ENCODE measurements around the gene SLC22A23.

The SLC22A23 gene

DNA sequence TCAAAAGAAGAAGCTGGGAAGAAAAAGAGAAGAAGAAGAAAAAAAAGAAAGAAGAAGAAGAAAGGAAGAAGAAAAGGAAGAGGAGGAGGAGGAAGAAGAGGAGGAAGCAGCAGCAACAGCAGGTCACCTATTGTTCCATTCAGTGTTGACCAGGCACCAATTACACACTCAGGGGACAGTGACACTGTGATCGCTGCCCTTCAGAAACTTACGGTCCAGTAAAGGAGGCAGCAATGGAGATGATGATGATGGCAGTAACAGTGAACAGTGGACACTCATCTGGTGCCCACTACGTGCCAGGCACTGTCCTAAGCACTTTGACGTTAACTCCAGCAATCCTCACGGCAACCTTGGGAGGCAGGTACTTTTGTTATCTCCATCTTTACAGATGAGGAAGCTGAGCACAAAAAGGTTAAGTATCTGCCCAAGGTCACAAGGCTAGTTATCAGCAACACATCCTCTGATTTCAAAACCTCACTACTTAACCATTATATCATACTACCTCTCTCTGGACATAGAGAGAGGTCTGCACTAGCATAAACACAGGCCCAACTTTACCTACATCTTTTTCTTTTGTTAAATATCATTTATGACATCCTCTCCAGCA is 83.2 kb downstream of the SLC22A23 start:
- no peak for DNase-seq (ENCODE audit: low read depth, low spot score)
- H3K4me3 ChIP-seq: peak overlapping the region; percentile 46
- no peak overlapping the region for H3K27ac ChIP-seq
- no peaks in the 10 kb centered on the region for H3K9me3 ChIP-seq (ENCODE audit: low read depth, low read length)
- H3K36me3 ChIP-seq (ENCODE audit: insufficient read depth, low read length): no peaks in the 10 kb centered on the region
- H3K9ac ChIP-seq (ENCODE audit: insufficient read length): no peak overlapping the region
- TF ChIP-seq EZH2 (IDR thresholded peaks at IDR 0.05) (no peak), FOXP2 (optimal IDR thresholded peaks at IDR 0.05; ENCODE audit: control extremely low read depth, extremely low read length, insufficient read depth) (no peak), POLR2AphosphoS5 (IDR thresholded peaks at IDR 0.05; ENCODE audit: borderline replicate concordance, low read depth, low read length) (no peak)

DNA sequence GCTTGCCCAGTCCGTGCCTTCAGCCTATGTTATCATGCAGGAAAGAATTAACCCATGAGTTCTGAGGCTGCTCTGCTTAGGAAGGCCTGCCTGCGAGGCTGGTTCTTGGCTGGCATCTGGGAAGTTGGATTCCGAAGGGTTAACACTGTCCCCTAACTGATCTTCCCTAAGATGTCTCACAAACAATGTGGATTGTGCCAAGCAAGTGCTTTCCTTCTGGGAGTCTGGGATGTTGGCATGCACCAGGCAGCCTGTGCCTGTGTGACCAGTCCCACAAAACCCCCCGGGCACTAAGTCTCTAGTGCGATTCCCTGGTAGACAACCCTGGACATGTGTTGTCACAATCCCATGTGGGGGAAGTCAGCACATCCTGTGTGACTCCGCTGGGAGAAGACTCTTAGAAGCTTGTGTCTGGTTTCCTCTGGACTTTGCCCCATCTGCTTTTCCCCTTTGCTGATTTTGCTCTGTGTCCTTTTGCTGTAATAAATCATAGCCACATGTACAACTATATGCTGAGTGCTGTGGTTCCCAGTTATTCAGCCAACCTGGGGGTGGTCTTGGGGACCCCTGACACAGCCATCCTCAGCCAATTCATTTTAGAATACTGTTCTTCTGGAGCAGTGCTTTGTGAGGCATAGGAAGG is 83.8 kb downstream of the SLC22A23 start:
- Histone ChIP-seq H3K9me3 (ENCODE audit: low read depth, low read length) (no peaks in the 10 kb centered on the region), H3K4me3 (peak overlapping the region; percentile 46), H3K36me3 (ENCODE audit: insufficient read depth, low read length) (no peaks in the 10 kb centered on the region), H3K9ac (ENCODE audit: insufficient read length) (no peak overlapping the region), H3K27ac (no peak overlapping the region)
- TF ChIP-seq EZH2 (IDR thresholded peaks at IDR 0.05): no peak
- no peak for TF ChIP-seq FOXP2 (optimal IDR thresholded peaks at IDR 0.05; ENCODE audit: control extremely low read depth, extremely low read length, insufficient read depth)
- TF ChIP-seq POLR2AphosphoS5 (IDR thresholded peaks at IDR 0.05; ENCODE audit: borderline replicate concordance, low read depth, low read length): no peak
- no peak for DNase-seq (ENCODE audit: low read depth, low spot score)

DNA sequence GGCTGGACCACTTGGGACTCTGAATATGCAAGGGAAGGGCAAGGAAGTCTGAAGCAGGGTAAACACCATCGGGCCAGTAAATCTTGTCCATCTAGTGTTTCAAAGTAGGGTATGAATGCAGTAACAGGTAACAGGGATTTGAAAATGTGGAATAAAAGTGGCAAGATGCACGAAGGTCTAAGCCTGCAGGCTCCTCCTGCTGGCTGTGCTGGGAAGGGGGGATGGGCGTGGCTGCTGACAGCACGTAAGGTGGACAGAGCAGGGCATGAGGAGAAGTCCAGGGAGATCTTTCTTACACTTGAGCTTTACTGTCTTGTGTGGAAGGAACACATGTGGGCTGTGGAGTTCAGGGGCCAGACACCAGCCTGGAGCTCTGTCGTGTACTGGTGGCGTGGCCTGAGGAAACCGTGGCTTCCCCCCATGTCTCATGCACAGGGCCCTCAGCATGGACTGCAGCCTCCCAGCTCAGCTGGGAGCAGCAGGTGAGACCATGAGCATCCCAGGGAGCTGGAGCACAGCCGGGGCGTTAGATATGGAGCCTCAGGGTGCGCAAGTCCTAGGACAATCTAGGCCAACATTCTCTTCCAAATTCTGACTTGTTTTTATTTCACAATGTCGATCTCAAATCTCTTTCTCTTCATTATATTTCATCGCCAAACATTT is 84.5 kb downstream of the SLC22A23 start:
- TF ChIP-seq POLR2AphosphoS5 (IDR thresholded peaks at IDR 0.05; ENCODE audit: borderline replicate concordance, low read depth, low read length) (no peak), FOXP2 (optimal IDR thresholded peaks at IDR 0.05; ENCODE audit: control extremely low read depth, extremely low read length, insufficient read depth) (no peak), EZH2 (IDR thresholded peaks at IDR 0.05) (no peak)
- H3K36me3 ChIP-seq (ENCODE audit: insufficient read depth, low read length): no peaks in the 10 kb centered on the region
- H3K27ac ChIP-seq: no peak overlapping the region
- no peak for DNase-seq (ENCODE audit: low read depth, low spot score)
- no peak overlapping the region for H3K9ac ChIP-seq (ENCODE audit: insufficient read length)
- H3K4me3 ChIP-seq: no peak overlapping the region; the same call in 1 of the 2 replicates
- H3K9me3 ChIP-seq (ENCODE audit: low read depth, low read length): no peaks in the 10 kb centered on the region

DNA sequence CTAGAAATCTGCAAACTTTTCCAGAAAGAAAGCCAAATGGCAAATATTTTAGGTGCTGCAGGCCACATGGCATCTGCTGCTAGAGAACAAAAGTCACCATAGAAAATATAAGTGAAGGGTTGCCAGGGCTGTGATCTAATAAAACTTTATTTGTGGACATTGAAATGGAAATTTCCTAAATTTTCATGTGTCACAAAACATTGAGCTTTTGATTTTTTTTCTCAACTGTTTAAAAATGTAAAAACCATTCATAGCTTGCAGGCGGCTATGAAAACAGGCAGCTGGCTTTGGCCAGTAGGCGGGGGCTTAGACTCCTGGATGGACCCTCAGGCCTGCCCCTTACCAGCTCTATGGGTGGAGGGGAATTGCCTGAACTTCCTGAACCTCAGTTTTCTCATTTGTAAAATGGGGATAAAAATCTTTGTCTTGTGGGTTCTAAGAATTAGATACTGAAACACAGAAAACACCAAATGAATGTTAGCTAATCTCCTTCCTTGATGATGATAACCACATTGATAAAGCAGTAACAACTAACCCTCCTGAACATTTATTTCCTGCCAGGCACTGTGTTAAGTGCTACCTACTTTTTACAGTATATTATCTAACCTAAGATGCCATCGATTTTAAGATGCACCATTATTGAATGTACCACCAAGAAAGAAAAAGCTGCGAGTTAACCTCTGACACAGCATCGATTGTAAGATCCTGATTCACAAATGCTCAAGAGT is 85.5 kb downstream of the SLC22A23 start:
- H3K27ac ChIP-seq: no peak overlapping the region

DNA sequence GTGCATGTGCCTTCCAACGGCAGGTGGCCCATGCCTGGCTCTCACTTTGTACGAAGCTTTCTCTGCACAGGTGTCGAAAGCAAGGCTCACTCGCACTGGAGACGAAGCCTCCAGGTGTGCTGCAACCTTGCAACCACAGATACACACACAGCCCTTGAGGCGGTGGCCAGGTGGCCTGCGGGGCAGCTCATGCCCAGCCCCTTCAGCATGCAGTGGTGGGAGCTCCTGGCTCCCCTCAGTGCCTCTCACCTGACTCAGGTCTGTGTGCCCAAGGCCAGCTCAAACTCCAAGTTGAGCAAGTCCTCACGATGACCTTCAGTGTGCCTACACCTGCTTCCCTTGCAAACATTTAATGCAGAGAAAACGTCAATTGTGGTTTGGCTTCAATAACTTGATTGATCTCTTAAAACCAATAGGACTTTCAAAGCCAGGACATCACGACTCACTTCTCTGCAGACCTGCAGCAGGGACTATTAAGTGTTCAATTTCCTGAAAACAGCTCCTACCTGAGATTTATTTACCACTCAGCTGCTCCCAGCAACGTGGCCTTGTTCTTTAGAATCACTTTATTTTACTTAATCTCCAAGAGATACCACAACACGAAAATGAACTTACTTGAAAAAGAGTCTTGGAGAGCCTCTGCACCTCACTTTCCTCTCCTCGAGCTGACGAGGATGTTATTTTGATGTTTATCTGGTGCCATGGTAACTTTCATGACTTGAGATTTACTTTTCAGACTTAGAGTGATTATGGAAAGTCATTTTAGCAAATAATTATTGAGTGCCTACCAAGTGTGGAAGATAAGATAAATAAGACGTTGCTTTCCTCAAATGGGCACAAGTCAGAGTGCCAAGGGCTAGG is 86.3 kb downstream of the SLC22A23 start:
- DNase-seq (ENCODE audit: low read depth, low spot score): no peak
- Histone ChIP-seq H3K27ac (no peak overlapping the region), H3K4me3 (no peak overlapping the region), H3K36me3 (ENCODE audit: insufficient read depth, low read length) (no peaks in the 10 kb centered on the region), H3K9me3 (ENCODE audit: low read depth, low read length) (no peaks in the 10 kb centered on the region), H3K9ac (ENCODE audit: insufficient read length) (no peak overlapping the region)
- no peak for TF ChIP-seq EZH2 (IDR thresholded peaks at IDR 0.05)
- TF ChIP-seq POLR2AphosphoS5 (IDR thresholded peaks at IDR 0.05; ENCODE audit: borderline replicate concordance, low read depth, low read length): no peak
- no peak for TF ChIP-seq FOXP2 (optimal IDR thresholded peaks at IDR 0.05; ENCODE audit: control extremely low read depth, extremely low read length, insufficient read depth)

More for the DNA sequence above, 85.5 kb downstream of the SLC22A23 start:
- no peaks in the 10 kb centered on the region for H3K36me3 ChIP-seq (ENCODE audit: insufficient read depth, low read length)
- no peak overlapping the region for H3K9ac ChIP-seq (ENCODE audit: insufficient read length)
- H3K9me3 ChIP-seq (ENCODE audit: low read depth, low read length): no peaks in the 10 kb centered on the region
- TF ChIP-seq POLR2AphosphoS5 (IDR thresholded peaks at IDR 0.05; ENCODE audit: borderline replicate concordance, low read depth, low read length): no peak
- TF ChIP-seq EZH2 (IDR thresholded peaks at IDR 0.05): no peak
- TF ChIP-seq FOXP2 (optimal IDR thresholded peaks at IDR 0.05; ENCODE audit: control extremely low read depth, extremely low read length, insufficient read depth): no peak
- no peak overlapping the region for H3K4me3 ChIP-seq
- no peak for DNase-seq (ENCODE audit: low read depth, low spot score)

DNA sequence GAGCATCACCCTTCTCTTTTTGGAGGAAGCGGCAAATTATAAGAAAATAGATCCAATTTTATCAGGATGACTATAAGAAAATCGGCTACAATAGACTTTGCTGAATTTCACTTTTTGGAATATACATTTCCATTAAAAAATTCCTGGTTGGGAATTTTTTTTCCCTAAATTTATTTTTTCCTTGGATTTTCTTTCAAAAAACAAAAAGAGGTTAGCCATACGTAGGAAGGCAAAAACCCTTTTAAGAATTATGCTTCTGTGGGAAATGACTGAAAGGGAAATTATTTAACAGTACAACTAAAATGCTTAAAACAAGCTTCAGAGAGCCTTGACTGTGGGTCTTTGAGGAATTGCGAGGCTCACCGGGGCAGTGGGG is 86.9 kb downstream of the SLC22A23 start:
- H3K9ac ChIP-seq (ENCODE audit: insufficient read length): no peak overlapping the region
- no peak overlapping the region for H3K27ac ChIP-seq
- H3K36me3 ChIP-seq (ENCODE audit: insufficient read depth, low read length): no peaks in the 10 kb centered on the region
- no peak for DNase-seq (ENCODE audit: low read depth, low spot score)
- no peak for TF ChIP-seq POLR2AphosphoS5 (IDR thresholded peaks at IDR 0.05; ENCODE audit: borderline replicate concordance, low read depth, low read length)
- no peak for TF ChIP-seq EZH2 (IDR thresholded peaks at IDR 0.05)
- no peak for TF ChIP-seq FOXP2 (optimal IDR thresholded peaks at IDR 0.05; ENCODE audit: control extremely low read depth, extremely low read length, insufficient read depth)
- H3K9me3 ChIP-seq (ENCODE audit: low read depth, low read length): no peaks in the 10 kb centered on the region
- no peak overlapping the region for H3K4me3 ChIP-seq

DNA sequence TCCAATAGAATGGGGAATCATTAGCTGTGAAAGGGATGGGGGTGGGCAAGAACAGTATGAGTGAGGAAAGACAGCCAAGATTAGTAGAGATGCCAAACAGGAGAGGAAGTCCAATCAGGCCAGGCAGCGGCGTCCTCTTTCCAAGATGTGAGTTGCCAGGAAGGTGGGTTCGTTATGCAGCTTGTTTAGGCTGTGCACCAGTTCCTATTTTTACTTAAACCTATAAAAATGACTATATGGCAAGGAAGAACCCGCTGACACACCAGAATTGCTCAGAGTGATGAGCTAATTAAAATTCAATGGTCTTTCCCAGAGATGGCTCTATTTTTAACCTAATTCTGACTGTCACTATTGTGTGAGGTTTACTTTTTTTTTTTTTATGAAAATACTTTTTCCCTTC is 88.2 kb downstream of the SLC22A23 start:
- no peaks in the 10 kb centered on the region for H3K9me3 ChIP-seq (ENCODE audit: low read depth, low read length)
- H3K27ac ChIP-seq: peak overlapping the region; percentile 26; the same call in 1 of the 2 replicates

More for the DNA sequence above, 88.2 kb downstream of the SLC22A23 start:
- Histone ChIP-seq H3K36me3 (ENCODE audit: insufficient read depth, low read length) (no peaks in the 10 kb centered on the region), H3K9ac (ENCODE audit: insufficient read length) (no peak overlapping the region), H3K4me3 (no peak overlapping the region)
- TF ChIP-seq FOXP2 (optimal IDR thresholded peaks at IDR 0.05; ENCODE audit: control extremely low read depth, extremely low read length, insufficient read depth): no peak
- no peak for TF ChIP-seq POLR2AphosphoS5 (IDR thresholded peaks at IDR 0.05; ENCODE audit: borderline replicate concordance, low read depth, low read length)
- no peak for TF ChIP-seq EZH2 (IDR thresholded peaks at IDR 0.05)
- DNase-seq (ENCODE audit: low read depth, low spot score): no peak

All from SK-N-MC (cell line).